ENCODE results near the gene GALNT15. TPM values are rescaled to one million over a fixed set of nuclear protein-coding genes. Genes with fewer than 3 reads are reported as not detected.

GALNT15 gene
- total and polyA plus RNA-seq, 2 donors (not counting 3 experiments of a cell fraction or from before 2014, with no cell fraction given): 0.87 to 5.4 TPM

GRCh38 chr3:16181361-16181760, 6.9 kb downstream of the GALNT15 start:
- Histone ChIP-seq H4K20me1 (replicated peaks; ENCODE audit: control insufficient read depth, extremely low read depth, insufficient read depth, low read length) (no peaks in the 10 kb centered on the region), H3K4me2 (ENCODE audit: insufficient read depth, low read length) (no peak overlapping the region), H3K4me3 (replicated peaks in 1 of 3; ENCODE audit: insufficient read depth in 1 of 3, low read depth in 1 of 3, low read length in 3 of 3) (no peak overlapping the region), H3K4me1 (ENCODE audit: control insufficient read depth, extremely low read depth, insufficient read depth, low read length) (no peaks in the 10 kb centered on the region), H3K9ac (replicated peaks; ENCODE audit: extremely low read depth, insufficient read depth, low read length) (no peak overlapping the region), H2AFZ (ENCODE audit: low read depth, low read length) (no peak overlapping the region), H3K27me3 (ENCODE audit: control insufficient read depth in 2 of 2, insufficient read depth in 2 of 2, low read length in 2 of 2) (no peaks in the 10 kb centered on the region), H3K9me3 (replicated peaks; ENCODE audit: control insufficient read depth, insufficient read depth, low read length) (no peaks in the 10 kb centered on the region), H3K36me3 (ENCODE audit: control insufficient read depth in 2 of 2, extremely low read depth in 1 of 2, insufficient read depth in 2 of 2, low read length in 2 of 2) (no peaks in the 10 kb centered on the region), H3K9me1 (replicated peaks; ENCODE audit: control insufficient read depth, extremely low read depth, insufficient read depth, low read length) (no peaks in the 10 kb centered on the region), H3K27ac (ENCODE audit: insufficient read depth, low read depth, low read length) (no peak overlapping the region), H3K79me2 (ENCODE audit: control insufficient read depth, insufficient read depth, low read length) (no peaks in the 10 kb centered on the region)
- CTCF ChIA-PET: interaction anchor here (0.8 to 13.3 kb wide), 4 partner anchors 62 to 173 kb away, joined by 3 to 459 read pairs (median 3); no protein-coding TSS in a partner anchor
- dilution Hi-C loops (cut with MboI; ENCODE audit: extremely low pct_ligation_motif_present, low sequenced_read_pairs) (no loop called here), intact Hi-C loops (cut with micrococcal nuclease) (no loop called here)
- TF ChIP-seq GATA2 (IDR thresholded peaks at IDR 0.05; ENCODE audit: insufficient read depth, insufficient read length, low read depth, low read length): no peak
- no peak for TF ChIP-seq JUN (IDR thresholded peaks at IDR 0.05; ENCODE audit: borderline replicate concordance, insufficient read depth, insufficient read length, low read depth)
- no peak for TF ChIP-seq CTCF (IDR thresholded peaks at IDR 0.05; ENCODE audit: extremely low read depth in 1 of 2, insufficient read depth in 1 of 2, low read depth in 1 of 2, low read length in 2 of 2)
- no peak for TF ChIP-seq EZH2 (IDR thresholded peaks at IDR 0.05; ENCODE audit: borderline replicate concordance, low read depth, low read length, severe bottlenecking)
- no peak for TF ChIP-seq POLR2A (IDR thresholded peaks at IDR 0.05; ENCODE audit: low read depth, low read length)
- no peak for TF ChIP-seq FOS (IDR thresholded peaks at IDR 0.05; ENCODE audit: borderline replicate concordance, insufficient read depth, low read length)
- TF ChIP-seq, protein P1, sequence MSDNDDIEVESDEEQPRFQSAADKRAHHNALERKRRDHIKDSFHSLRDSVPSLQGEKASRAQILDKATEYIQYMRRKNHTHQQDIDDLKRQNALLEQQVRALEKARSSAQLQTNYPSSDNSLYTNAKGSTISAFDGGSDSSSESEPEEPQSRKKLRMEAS (IDR thresholded peaks at IDR 0.05; ENCODE audit: insufficient read depth, insufficient read length): no peak
- TF ChIP-seq POLR2AphosphoS5 (IDR thresholded peaks at IDR 0.05; ENCODE audit: insufficient read depth, low read depth, low read length): no peak
- no peak for TF ChIP-seq MYC (IDR thresholded peaks at IDR 0.05; ENCODE audit: low read depth, low read length)
- FAIRE-seq (no peak), DNase-seq (ENCODE audit: low read depth, low spot score) (no peak)
- no TSS peak for BruUV-seq (replicated peaks)
- POLR2A ChIA-PET: no interaction called here
